H1 (cell line): Measurements from ENCODE around the gene ERH.

Source experiments
- BRCA1 ChIP-seq: IDR thresholded peaks from 2 replicates; pipeline ENCODE4 v1.6.1; 2012; ENCODE audit warnings: low read depth, low read length, improper control_type of control experiment
- CTCF ChIP-seq, 3 experiments: IDR thresholded peaks; 1 replicate in 2 of 3; 2 replicates in 1 of 3; pipeline versions ENCODE4 v1.5.1 to v1.6.1; 2011; ENCODE audit warnings: low read length in 3 of 3, mild to moderate bottlenecking in 3 of 3, inconsistent platforms in 2 of 3, low read depth in 1 of 3, moderate library complexity in 1 of 3; ENCODE audit not compliant: insufficient read depth in 1 of 3; ENCODE audit errors: control extremely low read depth in 1 of 3
- EZH2 ChIP-seq: fragments of 200-600 bp; sonication (generic); IDR thresholded peaks from 2 replicates; pipeline ENCODE4 v1.7.1; 2012; ENCODE audit warnings: low read depth, mild to moderate bottlenecking, moderate library complexity, low read length, inconsistent platforms; ENCODE audit not compliant: severe bottlenecking
- MAX ChIP-seq: IDR thresholded peaks from 2 replicates; pipeline ENCODE4 v1.6.1; 2012; ENCODE audit warnings: inconsistent platforms
- PHF8 ChIP-seq: fragments of 200-600 bp; sonication (generic); conservative IDR thresholded peaks from 2 replicates; pipeline ENCODE4 v1.7.1; 2012; ENCODE audit warnings: low read depth, mild to moderate bottlenecking, inconsistent platforms, low read length, moderate library complexity
- RFX5 ChIP-seq: IDR thresholded peaks from 2 replicates; pipeline ENCODE4 v1.6.1; 2011; ENCODE audit warnings: low read depth, low read length, improper control_type of control experiment, borderline replicate concordance
- SIN3A ChIP-seq, 2 experiments: IDR thresholded peaks in 1 of 2; conservative IDR thresholded peaks in 1 of 2; 2 replicates each; pipeline ENCODE4 v1.6.1; 2011 to 2012; ENCODE audit warnings: low read length in 2 of 2, improper control_type of control experiment in 1 of 2, low read depth in 1 of 2, mild to moderate bottlenecking in 1 of 2
- SIRT6 ChIP-seq: IDR thresholded peaks from one replicate; pipeline ENCODE4 v1.7.1; 2012; ENCODE audit warnings: low read length, inconsistent platforms
- SP1 ChIP-seq: IDR thresholded peaks from 2 replicates; pipeline ENCODE4 v1.6.1; 2011; ENCODE audit warnings: low read depth, low read length
- TAF1 ChIP-seq: IDR thresholded peaks from 2 replicates; pipeline ENCODE4 v1.6.1; 2011; ENCODE audit warnings: mild to moderate bottlenecking, low read depth, low read length

GRCh38 chr14:69387311-69387710 is 10.8 kb downstream of the ERH start:
- TF ChIP-seq CTCF (IDR thresholded peaks at IDR 0.05; ENCODE audit: control extremely low read depth in 1 of 3, insufficient read depth in 1 of 3, low read depth in 1 of 3, low read length in 3 of 3), result no peak
- no peak for TF ChIP-seq RFX5
- no peak for TF ChIP-seq SIN3A (conservative IDR thresholded peaks at IDR 0.05 in 1 of 2, IDR thresholded peaks at IDR 0.05 in 1 of 2; ENCODE audit: low read depth in 1 of 2, low read length in 2 of 2)
- TF ChIP-seq SP1, result no peak
- TF ChIP-seq TAF1, result no peak
- TF ChIP-seq BRCA1, result no peak
- TF ChIP-seq EZH2, result no peak
- TF ChIP-seq MAX, result no peak
- TF ChIP-seq PHF8, result no peak
- TF ChIP-seq SIRT6, result no peak
